GM13977 (cell line): ENCODE results near the gene SEC16A.

ENCODE experiments used
- DNase-seq: peaks from one replicate; pipeline ENCODE4 v3.0.0; 2012; ENCODE audit warnings: low spot score
- in situ Hi-C: fragments of 300-500 bp; cut with MboI; formaldehyde crosslinking; loops from one replicate; pipeline ENCODE4 v1.12.0; 2022; ENCODE audit warnings: low sequenced_read_pairs, low pct_unique_long_range_greater_than_20kb, mixed read lengths, inconsistent platforms; ENCODE audit not compliant: unreplicated experiment
- TF ChIP-seq, protein P1 (sequence below): IDR thresholded peaks from 2 replicates; pipeline ENCODE4 v1.5.1; 2012; ENCODE audit warnings: mild to moderate bottlenecking, control low read depth; ENCODE audit not compliant: insufficient read depth; ENCODE audit errors: extremely low read depth, missing control alignments

Gene SEC16A

DNA sequence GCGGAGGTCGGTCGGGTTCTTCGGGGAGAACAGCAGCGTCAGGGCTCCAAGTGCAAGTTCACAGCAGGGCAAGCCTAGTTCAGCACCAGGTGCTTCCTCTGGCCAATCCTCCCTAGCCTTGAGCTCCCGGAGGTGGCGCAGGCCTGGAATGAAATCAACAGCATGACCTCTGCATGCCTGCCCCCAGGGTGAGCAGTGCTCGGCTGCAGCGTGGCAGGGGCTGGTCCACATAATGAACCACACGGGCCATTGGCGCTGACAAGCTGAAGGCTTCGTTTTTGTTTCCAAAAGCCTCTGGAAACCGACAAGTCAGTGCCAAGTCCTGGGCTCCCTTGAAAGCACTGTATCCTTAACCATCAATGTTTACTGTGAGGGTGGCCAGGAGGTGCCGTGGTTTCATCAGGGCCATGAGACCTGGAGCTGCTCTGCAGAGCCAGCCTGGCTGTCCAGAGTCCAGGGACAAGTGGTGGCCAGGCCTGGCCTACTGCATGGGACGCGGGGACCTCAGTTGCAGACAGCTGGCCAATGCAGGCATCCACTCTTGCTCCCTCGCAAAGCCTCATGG, 41.1 kb downstream of the SEC16A start:
- TF ChIP-seq, protein P1, sequence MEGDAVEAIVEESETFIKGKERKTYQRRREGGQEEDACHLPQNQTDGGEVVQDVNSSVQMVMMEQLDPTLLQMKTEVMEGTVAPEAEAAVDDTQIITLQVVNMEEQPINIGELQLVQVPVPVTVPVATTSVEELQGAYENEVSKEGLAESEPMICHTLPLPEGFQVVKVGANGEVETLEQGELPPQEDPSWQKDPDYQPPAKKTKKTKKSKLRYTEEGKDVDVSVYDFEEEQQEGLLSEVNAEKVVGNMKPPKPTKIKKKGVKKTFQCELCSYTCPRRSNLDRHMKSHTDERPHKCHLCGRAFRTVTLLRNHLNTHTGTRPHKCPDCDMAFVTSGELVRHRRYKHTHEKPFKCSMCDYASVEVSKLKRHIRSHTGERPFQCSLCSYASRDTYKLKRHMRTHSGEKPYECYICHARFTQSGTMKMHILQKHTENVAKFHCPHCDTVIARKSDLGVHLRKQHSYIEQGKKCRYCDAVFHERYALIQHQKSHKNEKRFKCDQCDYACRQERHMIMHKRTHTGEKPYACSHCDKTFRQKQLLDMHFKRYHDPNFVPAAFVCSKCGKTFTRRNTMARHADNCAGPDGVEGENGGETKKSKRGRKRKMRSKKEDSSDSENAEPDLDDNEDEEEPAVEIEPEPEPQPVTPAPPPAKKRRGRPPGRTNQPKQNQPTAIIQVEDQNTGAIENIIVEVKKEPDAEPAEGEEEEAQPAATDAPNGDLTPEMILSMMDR, result no peak
- in situ Hi-C loops, result no loop called here
- DNase-seq, result no peak

GRCh38 chr9:136441191-136441680, 41.6 kb downstream of the SEC16A start:
- in situ Hi-C loops, result no loop called here
- no peak for DNase-seq
- TF ChIP-seq, protein P1, result no peak

- peak; percentile 98 for DNase-seq
- in situ Hi-C loops, result no loop called here
- TF ChIP-seq, protein P1, result peak; percentile 75
Measured at GRCh38 chr9:136439481-136440408, 43.1 kb downstream of the SEC16A start, which contains the start of gene INPP5E. INPP5E (minus strand) TSS chr9:136439845; CDS start chr9:136439419, 426 bp downstream.

DNA sequence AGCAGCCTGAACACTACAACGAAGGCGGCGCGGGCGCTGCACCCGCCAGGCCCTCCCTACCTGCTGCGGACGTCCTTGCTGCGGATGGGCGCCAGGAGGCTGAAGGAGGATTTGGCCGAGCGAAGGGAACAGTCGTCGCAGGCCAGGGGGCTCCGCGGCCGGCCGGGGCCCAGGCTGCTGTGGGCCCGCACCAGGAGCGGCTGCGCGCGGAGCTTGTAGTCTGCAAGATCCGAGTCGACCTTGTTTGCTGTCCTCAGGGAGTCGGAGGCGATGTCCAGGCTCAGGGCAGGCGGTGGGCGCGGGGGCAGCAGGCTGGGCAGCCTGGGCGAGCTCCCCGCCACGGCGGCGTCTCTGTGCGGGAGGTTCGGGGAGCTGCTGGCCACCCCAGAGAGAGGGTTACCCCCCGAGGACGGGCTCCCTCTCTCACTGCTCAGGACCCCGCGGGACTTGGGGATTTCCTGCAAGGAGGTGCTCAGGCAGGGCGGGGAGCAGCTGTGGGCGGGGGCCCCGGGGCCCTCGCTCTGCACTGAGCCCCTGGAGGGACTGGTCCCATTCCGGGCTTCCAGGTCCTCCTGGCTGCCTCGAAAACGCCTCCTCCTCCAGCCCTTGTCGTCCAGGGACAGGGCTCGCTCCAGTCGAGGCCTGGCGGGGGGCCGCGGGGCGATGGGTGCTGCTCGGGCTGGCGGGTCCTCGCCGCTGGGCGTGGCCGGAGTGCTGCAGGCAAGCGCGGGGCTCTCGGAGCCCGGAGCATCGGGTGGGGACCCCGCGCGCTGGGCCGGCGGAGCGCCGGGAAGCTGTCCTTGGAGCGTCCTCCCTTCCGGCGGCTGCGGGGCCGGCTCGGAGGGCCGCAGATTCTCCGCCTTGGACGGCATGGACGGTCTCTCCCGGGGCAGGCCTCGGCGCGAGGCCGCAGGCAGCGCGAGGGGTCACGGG, 44.0 kb downstream of the SEC16A start:
- peak; percentile 91 for DNase-seq
- TF ChIP-seq, protein P1, result no peak
- in situ Hi-C loops, result no loop called here

DNA sequence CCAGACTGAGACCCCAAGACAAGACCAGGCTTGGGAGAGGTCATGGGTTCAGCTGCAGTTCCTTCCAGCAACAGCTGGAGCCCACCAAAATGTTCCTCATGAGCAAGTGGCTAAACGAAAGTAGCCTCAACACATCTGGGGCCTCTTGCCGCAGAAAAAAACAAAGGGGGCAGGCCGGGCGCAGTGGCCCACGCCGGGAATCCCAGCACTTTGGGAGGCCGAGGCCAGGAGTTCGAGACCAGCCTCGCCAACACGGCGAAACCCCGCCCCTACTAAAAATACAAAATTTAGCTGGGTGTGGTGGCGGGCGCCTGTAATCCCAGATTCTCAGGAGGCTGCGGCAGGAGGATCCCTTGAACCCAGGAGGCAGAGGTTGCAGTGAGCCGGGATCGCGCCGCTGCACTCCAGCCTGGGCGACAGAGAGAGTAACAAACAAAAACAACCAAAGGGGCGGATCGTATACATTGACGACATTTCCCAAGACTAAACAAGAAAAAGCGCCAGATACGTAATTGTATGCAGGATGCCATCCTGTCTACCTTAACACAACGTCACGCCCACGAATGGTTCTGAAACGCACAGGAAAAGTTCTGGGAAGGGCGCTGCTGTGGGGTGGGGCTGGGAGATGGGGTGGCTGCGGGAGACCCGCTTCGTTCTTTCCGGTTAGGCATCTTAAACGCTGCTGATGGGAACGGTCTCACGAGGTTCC, 44.8 kb downstream of the SEC16A start:
- TF ChIP-seq, protein P1, result no peak
- in situ Hi-C loops, result no loop called here
- no peak for DNase-seq

- in situ Hi-C loops, result no loop called here
- DNase-seq, result no peak
- TF ChIP-seq, protein P1, result no peak
Measured at GRCh38 chr9:136437430-136437829, 45.4 kb downstream of the SEC16A start.
